Stimulated activated CD4-positive, alpha-beta T cell treated with anti-CD3 and anti-CD28 coated beads, Interleukin-2, amount 100 ng/mL, for 24 hours (primary cell): ENCODE measurements around the gene UBE2G2.

ENCODE experiments used
- DNase-seq, 2 donors: peaks; one replicate each; pipeline ENCODE4 v3.0.0-alpha.2; 2020

The UBE2G2 gene

DNA sequence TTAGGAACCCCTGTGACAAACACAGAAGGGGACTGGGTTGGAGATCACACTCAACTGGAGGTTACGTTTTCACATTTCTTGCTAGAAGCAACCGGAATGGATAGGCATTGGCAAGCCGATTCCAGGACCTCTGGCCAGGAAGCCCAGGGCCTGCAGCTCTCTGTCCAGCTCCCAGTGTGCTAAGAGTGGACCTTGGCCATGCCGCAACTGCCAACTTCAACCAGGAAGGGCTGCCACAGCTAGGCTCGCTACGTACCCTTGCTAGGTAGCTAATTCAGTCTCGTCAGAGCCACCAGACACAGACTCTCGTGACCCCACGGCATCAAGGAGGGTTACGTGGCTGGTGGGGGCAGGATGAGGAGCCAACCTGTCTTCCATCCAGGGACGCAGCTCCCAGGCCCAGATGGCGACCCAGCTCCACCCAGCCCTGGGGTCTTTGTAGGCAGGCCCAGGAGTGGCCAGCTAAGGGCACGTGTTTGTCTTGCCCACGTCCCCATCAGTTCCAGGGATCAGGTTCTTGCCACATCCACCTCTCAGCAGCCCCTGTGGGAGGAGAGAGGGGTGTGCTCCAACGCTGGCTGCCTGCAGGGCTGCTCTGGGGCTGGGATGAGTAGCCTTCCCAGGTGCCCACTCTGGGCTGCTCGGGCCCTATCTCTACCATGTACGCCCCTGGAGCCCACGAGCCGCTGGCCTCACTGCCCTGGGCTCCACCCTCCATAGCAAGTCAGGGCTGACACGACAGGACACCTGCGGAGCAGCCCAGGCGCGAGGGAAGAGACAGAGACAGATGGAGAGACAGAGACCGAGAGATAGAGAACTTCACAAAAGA lies 39.2 kb downstream of the UBE2G2 start:
- DNase-seq = no peak

DNA sequence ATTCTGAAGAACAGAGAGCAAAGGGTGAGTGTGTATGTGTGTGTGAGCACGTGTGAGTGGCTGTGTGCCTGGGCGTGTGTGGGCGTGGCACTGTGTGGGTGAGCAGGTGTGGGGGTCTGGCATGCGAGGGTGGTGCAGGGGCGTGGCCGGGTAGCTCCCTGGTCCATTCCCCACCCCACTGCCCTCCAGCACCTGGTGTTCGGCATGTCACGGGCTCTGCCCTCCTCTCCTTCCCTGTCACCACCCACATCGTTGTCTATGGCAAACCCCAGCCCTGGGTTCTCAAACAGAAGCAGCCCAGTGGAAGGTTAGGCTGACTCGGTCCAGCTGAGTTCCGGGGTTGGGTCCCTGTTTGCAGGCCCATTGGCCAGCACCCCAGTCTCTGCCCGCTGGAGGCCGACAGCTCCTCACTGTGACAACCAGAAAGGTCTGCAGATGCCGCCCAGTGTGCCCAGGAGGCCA lies 39.8 kb downstream of the UBE2G2 start:
- no peak for DNase-seq

DNA sequence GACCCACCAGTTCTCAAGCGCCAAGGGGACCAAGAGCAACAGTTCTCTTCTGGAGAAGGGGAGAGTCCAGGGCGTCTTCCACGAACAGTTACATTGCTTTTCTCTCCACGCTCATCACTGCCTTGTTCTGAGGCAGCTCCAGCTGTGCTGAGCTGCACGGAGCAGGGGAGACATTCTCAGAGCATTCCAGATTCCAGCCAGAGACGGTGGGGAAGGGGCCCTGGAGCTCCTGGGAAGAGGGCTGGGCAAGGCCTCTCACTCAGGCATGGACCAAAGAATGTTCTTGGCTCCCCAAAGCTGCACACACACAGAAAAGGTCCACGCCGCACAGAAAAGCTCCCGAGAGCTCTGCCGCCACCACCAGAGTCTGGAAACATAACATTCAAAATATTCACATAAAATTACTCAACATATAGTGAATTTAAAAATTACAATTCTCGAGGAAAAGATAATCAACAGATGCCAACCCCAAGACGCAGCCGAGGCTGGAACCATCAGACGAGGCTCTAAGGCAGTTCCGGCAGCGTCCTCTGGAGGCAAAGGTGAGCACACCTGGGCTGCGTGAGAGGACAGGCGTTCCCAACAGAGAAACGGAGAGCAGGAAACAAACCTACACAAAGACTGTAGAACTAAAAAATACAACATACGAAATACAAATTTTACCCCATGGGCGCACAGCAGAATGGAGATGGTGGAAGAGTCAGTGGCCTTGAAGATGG lies 40.5 kb downstream of the UBE2G2 start:
- DNase-seq = peak in 1 of 2 donors; percentile 25

DNA sequence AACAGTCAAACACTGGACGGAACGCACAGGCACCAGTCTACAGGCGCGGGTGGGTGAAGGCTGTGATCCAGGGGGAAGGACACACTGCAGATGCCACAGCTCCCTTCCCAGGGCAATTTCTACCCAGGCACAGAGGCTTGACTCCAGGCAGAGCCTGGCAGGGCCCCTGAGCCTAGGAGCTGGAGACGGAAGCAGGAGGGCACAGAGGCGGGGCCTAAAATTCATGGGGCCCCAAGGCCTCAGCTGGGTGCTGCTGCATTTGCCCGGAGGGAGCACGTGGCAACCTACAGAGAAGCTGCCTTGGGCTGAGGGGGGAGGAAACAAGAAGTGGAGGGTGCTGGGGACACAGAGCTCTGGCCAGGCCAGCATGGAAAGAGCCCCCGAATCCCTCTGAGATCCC lies 41.2 kb downstream of the UBE2G2 start:
- no peak for DNase-seq

DNA sequence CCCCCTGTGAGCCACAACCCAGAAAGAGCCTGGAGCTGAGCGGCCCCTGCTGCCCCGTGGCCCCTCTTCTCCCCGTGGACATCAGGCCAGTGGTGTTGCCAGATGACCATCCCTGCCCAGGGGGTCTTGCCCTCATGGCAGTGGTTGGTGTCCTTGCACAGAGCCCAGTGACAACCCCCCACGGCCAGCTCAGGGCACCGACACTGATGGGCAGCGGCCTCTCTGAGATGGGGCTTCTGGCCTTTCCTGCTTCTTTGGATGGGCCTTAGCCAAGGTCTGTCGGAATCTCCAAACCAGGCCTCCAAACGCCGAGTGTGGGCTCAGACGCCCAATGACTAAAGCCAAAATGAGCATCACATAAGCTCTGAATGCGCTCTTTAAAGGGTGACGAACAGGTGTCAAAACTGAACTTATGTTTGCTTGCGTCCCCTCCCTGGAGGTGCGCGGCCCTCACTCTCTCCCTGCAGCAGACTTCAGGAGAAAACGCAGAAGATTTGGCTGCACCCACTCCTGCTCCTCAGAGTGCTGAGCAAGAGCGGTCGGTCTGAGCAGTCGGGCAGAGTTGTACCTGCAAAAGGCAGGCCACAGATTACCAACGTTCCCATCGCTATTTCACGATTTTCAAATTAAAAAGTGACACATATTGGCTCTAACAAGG lies 41.9 kb downstream of the UBE2G2 start:
- no peak for DNase-seq

DNA sequence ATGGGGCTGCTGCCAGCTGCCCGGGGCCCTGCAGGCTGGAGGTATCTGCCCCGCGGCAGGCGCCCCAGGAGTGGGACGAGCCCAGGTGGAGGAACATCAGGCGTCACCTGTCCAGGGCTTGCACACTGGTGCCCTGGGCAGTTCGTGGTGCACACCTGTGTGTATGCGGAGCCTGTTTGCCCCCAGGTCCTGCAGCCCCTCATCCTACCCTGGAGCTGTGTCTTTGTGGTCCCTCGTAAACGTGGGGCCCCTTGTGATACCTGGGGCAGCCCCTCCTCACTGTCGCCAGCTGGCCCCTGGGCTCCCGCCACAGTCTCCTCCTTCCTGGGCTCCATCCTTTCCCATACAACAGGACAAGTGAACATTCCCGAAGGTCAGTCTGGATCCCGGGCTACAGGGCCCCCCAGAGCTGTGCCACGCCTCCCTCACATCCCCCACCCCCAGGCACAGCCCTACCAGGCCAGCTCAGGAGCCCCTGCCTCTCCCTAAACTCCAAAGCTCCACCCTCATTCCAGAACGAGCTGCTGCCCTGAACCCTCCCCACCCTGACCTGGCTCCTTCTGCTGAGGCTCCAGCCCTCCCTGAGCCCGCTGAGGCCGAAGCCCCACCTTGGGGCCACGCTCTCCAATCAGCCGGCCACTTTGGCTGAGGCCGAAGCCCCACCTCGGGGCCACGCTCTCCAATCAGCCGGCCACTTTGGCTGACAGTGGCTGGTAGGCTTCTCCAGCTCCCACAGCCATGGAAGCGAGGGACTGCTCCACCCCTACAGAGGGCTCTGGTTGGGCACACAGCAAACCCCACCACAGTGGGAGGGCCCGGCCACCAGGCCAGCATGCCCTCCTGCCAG lies 42.6 kb downstream of the UBE2G2 start:
- no peak for DNase-seq

DNA sequence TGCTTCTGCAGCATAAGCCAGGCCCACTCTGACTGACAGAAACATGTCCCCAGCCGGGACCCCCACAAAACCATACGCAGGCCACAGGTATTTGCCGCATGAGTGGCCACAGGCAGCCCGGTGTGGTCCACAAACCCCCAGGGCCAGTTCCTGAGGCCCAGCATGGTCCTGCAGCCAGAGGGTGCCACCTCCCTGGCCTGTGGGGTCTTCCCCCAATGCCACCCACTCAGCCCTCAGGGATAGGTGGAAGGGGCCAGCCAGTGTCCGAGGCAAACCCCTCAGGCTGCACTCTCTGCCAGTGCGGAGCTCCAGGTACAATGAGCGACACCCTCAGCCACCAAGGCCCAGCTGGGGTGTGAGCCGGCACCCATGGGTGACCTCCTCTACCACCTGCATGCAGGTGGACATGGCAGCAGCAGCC lies 43.5 kb downstream of the UBE2G2 start:
- no peak for DNase-seq

DNA sequence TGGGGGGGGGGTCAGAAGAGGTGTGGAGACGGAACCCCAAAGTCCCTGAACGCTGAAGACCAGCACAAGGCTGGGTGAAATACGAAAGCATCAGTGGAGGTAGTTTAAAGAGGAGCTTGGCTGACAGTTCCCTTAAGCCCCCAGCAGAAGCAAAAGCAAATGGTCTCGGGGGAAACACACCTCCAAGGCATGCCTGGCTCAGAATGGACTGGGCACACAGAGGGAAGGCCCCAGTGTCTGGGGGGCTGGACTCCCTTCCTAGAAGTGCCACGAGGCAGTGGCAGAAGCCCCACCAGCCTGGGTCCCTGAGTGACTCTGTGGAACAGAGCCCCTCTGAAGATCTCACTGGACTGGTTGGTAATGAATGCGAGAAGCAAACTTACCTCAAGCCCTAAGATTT lies 43.9 kb downstream of the UBE2G2 start:
- no peak for DNase-seq

DNA sequence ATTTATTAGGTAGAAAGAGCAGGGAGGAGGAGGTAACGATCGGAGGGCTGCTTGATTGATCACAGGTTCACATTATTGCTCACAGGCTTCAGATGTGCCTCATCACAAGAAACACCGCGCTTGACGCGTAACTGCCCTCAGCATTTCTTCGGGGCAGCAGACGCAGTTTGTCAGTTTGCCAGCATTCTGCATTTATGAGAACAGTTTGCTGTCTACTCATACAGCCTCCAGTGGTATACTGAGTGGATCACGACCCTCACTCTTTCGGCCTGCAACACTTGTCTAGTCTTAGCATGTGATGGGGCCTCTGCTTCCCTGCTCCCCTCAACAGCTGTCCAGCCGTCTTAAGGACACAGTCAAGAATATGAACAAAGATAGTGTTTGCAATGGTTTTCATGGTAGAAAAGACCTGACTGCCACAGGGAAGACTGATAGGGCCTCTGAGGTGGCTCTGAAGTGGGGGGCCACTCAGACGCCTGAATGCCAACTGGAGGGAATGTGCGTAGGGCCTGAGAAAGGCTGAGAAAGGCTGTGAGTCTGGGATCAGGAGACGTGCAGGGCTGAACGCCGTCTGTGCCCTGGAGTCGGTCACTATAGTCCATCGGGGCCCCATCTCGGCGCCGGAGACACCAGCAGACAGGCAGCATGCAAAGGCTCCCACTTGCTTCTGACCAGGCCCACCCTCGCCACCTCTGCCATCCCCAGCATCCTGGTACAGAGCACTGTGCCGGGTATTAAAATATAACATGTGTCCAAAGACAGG lies 45.0 kb downstream of the UBE2G2 start:
- no peak for DNase-seq

DNA sequence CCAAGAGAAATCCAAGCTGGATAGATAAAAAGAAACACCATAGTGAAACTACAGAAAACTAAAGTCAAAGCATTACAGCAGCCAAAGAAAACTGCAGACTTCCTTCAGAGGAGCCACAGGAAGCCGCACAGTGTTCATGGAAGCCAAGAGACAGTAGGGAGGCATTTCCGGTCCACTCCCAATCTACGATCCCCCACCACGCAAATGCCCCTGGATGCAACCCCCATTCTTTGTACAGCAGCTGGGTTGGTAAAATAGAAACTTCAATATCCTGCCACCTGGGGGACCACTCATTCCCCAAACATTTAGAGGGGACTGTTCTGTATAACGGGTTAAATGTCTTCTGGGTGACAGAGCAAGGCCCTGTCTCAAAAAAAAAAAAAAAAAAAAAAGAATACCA lies 46.4 kb downstream of the UBE2G2 start:
- peak in 1 of 2 donors; percentile 34 for DNase-seq

DNA sequence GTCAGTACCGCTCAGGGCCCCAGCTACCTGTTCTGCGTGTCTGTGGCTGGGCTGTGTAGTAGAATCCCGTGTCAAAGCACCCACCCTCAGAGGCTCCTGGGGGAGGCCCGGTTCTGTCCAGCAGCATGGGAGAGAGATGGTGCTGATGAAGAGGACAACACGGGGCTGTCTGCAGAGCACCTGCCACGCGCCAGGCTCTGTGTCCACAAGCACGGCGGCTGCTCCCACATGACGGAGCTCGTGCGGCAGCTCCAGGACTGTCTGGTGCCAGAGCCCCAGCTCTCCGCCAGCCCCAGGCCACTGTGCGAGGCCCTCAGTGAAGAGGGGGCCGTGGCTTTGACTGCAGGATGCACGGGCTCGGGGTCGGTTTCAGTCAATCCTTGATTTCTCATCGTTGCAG lies 48.3 kb downstream of the UBE2G2 start:
- DNase-seq = no peak

DNA sequence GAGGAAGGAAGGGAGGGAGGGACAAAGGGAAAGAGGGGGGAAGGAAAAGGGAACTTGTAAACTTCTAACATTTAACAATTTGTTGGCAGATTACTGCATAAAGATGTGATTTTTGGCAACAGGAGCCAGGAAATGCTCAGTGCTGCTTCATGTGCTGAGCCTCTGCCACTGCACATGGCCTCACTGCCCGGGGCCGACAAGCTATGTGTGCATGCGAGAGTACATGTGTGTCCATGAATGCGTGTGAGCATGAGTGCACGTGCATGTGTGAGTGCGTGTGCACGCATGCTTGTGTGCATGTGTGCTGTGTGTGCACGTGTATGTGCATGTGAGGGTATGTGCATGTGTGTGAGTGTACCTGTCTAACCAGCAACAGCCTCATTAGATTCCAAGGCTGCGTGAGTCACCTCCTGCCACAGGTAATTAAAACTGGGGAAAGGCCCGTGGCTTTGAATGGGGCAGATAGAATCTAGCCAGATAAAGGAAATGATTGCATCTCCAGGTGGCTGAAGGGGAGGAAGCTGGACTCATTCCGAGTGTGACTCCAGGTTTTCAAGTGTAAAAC lies 48.9 kb downstream of the UBE2G2 start:
- no peak for DNase-seq

DNA sequence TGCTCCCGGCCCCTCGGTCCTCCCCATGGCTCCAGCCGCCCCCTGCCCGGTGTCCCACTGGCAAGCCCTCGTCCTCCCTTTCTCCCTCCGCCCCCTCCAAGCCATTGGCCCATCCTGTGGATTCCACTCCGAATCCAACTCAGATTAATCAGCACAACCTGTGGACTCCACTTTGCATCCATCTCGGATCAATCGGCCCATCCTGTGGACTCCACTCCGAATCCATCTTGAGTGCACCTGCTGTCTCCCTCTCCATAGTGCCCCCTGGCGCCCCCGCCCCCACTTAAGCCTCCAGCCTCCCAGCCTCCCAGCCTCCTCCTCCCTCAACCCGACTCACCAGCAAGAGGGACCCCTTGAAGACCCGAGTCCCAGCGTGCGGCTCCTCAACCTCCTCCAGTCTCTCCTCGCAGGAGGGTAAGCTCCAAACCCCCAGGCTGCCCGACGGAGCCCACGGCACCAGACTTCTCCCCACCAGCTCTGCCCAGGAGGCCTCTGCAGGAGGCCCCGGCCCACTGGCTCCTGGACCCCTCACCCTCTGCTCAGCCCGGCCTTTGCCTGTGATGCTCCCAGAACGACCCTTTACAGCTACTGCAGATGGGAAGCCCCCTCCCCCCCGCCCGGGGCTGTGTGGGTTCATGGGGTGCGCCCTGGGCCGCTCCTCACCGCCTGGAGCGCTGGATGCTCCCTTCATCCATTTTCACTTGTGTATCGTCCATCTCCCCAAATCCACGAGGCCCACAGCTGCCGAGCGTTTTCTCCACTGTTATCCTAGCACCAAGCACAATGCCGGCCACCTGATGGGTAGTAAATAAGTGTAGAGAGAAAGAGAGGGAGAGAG lies 49.6 kb downstream of the UBE2G2 start:
- no peak for DNase-seq

DNA sequence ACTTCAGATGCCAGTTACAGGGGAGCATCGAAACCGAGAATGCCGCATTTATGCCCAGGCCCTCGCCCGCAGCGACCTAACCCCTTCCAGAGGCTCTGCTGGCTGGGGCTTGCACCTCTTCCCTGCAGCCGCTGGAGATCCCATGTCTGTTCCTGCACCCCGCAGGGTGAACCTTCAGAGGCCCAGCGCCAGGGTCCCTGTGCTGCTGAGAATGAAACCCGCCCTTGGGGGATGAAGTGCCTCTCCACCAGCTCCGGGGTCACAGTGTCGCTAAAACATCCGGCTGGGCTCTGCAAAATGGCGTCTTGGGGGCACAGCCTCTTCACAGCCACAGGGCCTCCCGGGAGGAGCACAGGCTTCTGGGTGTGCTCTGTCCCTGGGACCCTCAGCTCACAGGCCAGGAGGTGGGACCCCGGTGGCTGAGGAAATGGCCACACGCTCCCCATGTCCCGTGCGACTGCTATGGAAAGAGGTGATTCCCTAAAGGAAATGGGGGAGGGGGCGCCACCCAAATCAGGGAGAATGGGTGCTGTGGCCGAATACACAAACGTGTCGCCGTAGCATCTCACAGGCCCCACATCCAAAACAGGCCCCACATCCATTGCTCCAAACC lies 50.3 kb downstream of the UBE2G2 start:
- no peak for DNase-seq

DNA sequence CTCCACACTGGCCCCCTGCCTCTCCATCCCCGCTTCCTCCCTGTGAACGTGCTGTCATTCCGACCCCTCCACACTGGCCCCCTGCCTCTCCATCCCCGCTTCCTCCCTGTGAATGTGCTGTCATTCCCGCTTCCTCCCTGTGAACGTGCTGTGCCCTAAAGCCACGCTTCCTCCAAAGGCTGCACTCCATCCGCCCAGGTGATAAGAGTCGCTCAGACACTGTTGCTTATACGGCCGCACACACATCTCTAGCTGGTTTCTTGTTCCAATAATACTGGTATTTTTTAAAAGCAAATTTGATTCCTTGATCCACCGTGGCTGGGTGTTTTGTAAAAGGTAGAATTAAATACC lies 51.0 kb downstream of the UBE2G2 start:
- DNase-seq = no peak

DNA sequence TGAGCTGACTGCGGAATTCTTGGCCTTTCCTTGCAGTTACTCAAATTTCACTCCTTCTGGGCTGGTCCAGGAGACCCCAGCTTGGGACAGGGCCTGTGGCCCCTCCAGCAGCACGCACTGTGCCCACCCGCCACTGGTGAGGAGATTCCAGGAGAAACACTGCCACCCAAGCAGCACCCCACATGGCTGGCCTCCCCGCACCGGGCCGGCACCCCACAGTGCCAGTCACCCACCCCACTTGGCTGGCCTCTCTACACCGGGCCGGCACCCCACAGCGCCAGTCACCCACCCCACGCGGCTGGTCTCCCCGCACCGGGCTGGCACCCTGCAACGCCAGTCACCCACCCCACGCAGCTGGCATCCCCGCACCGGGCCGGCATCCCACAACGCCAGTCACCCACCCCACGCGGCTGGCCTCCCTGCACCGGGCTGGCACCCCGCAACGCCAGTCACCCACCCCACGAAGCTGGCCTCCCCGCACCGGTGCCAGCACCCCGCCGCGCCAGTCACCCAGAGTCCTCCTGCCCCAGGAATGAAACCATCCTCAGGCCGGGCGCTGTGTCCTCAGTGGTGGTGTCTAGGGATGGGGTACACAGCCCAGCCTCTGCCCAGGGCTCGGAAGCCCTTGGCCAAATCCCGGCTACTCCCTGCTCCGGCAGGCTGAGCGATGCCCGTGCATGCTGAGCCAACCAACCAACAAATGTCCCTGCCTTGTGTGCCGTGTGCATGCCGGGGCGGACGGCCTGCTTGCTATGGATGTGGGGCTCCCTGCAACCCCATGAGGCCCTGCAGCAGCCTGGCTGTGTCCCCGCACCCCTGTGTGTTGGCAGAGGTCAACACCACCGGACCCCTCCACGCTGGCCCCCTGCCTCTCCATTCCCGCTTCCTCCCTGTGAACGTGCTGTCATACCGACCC lies 51.6 kb downstream of the UBE2G2 start:
- no peak for DNase-seq

DNA sequence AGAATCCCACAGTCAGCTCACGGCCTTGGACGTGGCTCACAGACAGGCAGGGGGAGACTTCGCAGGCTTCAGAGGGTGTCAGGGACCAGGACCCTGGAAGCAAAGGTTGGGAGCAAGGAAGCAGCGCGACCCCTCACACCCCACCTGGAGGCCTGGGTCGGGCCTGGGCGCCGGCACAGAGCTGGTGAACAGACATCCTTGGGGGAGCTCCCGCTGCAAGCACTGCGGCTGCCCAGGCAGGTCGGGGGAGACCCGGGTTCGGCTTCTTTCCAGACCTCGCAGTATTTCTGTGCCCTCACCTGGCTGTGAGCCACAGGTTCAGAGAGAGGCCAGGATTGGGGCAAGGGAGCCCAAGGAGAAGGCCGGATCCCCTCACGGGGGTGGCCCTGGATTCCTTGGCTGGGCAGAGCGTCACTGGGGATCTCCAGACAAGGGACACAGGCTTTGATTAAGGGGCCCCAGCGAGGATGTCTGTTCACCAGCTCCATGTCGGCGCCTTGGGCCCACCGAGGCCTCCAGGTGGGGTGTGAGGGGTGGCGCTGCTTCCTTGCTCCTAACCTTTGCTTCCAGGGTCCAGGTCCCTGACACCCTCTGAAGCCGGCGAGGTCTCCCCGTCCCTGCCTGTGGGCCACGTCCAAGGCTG lies 52.4 kb downstream of the UBE2G2 start:
- no peak for DNase-seq

DNA sequence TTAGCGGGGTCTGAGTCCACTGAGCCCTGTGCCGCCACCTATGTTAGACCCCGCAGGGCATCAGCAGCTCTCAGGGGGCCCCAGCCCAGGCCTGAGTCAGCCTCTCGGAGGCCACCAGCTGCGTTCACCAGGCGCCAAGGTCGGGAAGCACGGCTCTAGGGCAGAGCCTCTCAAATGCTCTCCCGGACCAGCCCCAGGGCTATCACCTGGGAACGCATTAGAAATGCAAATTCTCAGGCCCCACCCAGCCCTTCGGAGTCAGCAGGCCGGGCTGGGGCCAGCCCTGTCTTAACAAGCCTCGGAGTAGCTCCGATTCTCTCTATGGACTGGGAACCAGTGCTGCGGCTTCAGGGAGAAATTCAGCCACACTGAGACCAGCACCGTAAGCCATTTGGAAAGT lies 53.0 kb downstream of the UBE2G2 start:
- DNase-seq = no peak
